ENCODE results near the gene FYCO1.

Gene FYCO1

GRCh38 chr3:45885979-45886705 lies 109.5 kb downstream of the FYCO1 start, which contains the start of gene CCR9:
Gene CCR9, plus strand, starts transcription at chr3:45886543. Its CDS starts 8,391 bp downstream, at chr3:45894934.
- DNase-seq (ENCODE audit: low spot score), result no peak

GRCh38 chr3:45884368-45885201 lies 111.0 kb downstream of the FYCO1 start:
- DNase-seq (ENCODE audit: low spot score), result no peak

- no peak for DNase-seq (ENCODE audit: low spot score)
These were observed 114.3 kb downstream of the FYCO1 start for GRCh38 chr3:45881078-45882022.

- DNase-seq (ENCODE audit: low spot score), result no peak
These were observed 114.9 kb downstream of the FYCO1 start for GRCh38 chr3:45880725-45881077.

- DNase-seq (ENCODE audit: low spot score), result no peak
These were observed 117.5 kb downstream of the FYCO1 start for GRCh38 chr3:45878124-45878523.

GRCh38 chr3:45874677-45875346 lies 120.8 kb downstream of the FYCO1 start:
- DNase-seq (ENCODE audit: low spot score), result no peak

GRCh38 chr3:45873638-45874037 lies 122.0 kb downstream of the FYCO1 start:
- DNase-seq (ENCODE audit: low spot score), result no peak

GRCh38 chr3:45873036-45873435 lies 122.6 kb downstream of the FYCO1 start:
- no peak for DNase-seq (ENCODE audit: low spot score)

GRCh38 chr3:45872569-45872968 lies 123.1 kb downstream of the FYCO1 start:
- no peak for DNase-seq (ENCODE audit: low spot score)

GRCh38 chr3:45871780-45872179 lies 123.8 kb downstream of the FYCO1 start:
- no peak for DNase-seq (ENCODE audit: low spot score)

- no peak for DNase-seq (ENCODE audit: low spot score)
These were observed 125.5 kb downstream of the FYCO1 start for GRCh38 chr3:45870099-45870498.

- DNase-seq (ENCODE audit: low spot score), result no peak
These were observed 126.0 kb downstream of the FYCO1 start for GRCh38 chr3:45869638-45870037.

GRCh38 chr3:45868650-45869049 lies 127.0 kb downstream of the FYCO1 start:
- no peak for DNase-seq (ENCODE audit: low spot score)

GRCh38 chr3:45868213-45868612 lies 127.4 kb downstream of the FYCO1 start:
- no peak for DNase-seq (ENCODE audit: low spot score)

All from AG20443 (cell line).